Prostate gland (tissue), 2 donors: ENCODE results near the gene LHFPL3.

Source experiments
- CTCF ChIP-seq, 4 experiments: fragments of 200-600 bp in 2 of 4; fragments of 450-650 bp in 2 of 4; sonication (generic) in 2 of 4; IDR thresholded peaks; 1 replicate in 3 of 4; 2 replicates in 1 of 4; pipeline ENCODE4 v1.5.1; 2016 to 2019; ENCODE audit warnings: antibody characterized with exemption in 4 of 4, mild to moderate bottlenecking in 2 of 4, moderate library complexity in 2 of 4
- POLR2AphosphoS5 ChIP-seq: sonication (generic); formaldehyde crosslinking; IDR thresholded peaks from one replicate; pipeline ENCODE4 v1.6.1; 2017; ENCODE audit warnings: antibody characterized with exemption

GRCh38 chr7:104773796-104774195, 445.4 kb downstream of the LHFPL3 start:
- TF ChIP-seq POLR2AphosphoS5, result no peak
- TF ChIP-seq CTCF (IDR thresholded peaks at IDR 0.05), result no peak
